GM21717 (cell line): Measurements from ENCODE around the gene PDLIM1.

Source experiments
- ATAC-seq: cut with Tn5 transposase; IDR thresholded peaks from one replicate; pipeline ENCODE4 v1.9.1; 2021; ENCODE audit warnings: mild to moderate bottlenecking, moderate library complexity; ENCODE audit not compliant: unreplicated experiment

Gene PDLIM1

GRCh38 chr10:95315509-95315908 lies 24.7 kb upstream of the PDLIM1 start:
- no peak for ATAC-seq

DNA sequence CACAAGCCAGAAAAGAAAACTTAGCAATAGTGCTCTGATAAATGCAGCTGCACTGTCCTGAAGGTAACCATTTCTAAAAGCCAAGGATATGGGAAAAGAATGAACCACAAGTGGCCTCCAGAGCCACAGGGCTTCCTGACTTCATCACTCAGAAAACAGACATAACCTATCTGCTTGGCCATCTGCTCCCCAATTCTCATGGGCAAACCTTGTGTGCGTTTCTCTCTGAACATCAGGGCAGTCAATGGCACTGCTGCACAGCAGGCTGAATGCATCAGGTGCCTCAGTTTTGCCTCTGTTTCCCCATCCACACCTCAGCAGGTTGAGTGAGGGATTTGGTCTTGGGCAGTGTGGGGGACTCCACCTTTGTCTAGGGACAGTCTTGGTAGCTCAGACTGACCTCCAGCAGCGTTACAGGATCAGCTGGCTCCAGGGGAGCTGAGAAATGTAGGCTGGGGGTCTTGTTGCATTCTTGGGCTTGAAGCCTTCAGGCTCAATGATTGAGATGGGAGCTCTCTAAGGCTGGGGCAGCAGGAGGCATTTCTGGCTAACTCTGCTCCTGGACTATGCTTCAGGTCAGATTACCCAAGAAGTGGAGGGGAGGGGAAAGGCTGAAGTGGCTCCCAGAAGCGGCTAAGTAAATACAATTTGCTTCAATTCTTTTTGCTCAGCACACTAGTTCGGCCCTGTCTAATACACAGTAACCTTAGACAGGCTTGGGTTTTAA lies 23.6 kb upstream of the PDLIM1 start:
- ATAC-seq: no peak

DNA sequence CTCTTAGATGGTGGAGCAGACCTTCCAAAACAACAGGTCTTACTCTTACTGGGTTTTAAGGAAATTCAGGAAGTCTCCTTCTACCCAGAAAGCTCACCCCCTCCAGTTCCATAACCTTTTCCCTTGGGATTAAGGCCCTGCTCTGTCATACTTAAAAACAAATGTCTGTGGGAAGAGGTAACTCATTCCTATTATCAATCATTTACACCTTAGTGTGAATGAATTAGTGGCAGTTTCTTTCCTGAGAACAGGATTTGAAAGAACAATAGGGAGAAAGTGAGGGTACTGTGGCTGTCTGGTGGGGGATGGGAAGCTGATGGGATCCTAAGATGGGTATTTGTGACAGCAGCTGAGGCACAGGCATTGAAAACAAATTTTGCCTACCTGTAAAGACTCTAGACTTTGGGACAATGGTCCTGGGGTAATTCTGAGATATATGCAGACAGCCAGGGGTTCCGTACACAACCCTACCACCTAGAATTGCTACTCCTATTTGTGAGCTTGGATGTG lies 22.2 kb upstream of the PDLIM1 start:
- no peak for ATAC-seq

DNA sequence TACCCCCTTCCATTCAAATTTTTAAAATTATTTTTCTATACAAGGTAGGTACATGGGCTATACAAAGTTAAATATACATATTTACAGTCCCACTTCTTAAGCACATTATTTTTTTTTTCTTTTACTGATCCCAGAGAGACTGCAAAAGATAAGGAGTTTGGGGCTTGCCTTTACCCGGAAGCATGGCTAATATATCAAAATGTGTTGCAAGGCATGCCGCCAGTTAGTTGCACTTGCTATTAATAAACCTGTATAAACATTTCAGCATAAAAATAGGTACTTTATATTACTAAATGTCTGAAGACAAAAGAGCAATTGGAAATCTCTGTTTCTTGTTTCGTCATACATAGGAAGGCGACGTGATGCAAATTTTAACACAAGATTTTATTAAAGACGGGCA lies 21.5 kb upstream of the PDLIM1 start:
- ATAC-seq: no peak

DNA sequence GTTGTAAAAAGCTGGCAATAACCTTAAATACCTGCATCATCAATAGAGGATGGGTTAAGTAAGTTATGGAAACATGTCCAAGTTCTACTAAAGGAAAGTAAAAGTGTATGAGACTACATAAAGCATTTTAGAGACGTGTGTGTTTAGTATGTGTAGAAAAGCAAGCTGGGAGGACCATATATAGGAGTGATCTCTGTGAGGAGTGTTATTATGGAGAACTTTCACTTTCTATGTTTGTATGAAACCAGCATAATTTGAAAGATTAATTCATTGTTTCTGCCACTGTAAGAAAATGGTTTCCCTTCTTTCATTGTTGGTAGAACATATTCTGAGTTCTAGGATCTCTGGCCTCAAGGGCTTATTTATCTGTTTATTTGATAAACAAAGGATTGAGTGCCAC lies 19.2 kb upstream of the PDLIM1 start:
- ATAC-seq: peak; percentile 54

DNA sequence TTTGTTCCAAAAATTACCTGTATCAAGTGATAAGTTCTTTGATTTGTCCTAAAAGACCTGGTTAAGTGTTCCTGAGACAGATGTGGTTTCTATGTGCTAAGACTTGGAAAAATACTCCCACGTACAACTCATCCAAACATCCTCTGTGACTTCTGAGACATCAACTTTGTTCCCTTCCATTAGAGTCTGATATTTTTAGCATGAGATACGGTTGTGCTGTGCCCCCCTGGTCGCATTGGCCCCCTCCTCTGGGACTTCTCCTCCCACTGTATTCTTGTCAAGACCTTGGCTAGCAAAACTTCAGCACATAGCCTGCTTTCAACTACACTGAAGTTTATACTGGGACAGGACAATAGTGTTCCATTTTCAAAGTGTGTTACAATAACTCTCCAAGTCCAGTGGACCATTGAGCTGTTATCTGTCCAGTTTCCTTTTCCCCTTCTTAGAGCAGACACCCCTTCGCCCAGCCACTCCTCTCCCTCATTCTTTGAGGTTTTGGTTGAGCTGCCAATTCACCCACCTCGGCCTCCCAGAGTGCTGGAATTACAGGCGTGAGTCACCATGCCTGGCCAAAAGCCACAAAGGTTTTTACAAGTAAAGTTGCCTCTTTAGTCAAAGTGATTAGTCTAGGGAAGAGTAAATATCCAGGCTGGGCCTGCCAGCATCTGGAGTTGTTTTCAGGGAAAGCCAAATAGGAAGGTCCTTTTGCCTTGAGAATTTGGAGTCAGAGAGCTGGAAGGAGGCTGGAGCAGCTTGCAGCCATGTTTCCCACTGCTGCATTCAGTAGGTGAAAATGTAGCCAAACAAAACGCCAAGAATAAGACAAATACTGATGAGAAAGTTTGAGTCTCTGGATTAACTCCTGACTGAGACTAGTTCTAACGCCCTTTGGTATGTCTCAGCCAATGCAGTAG lies 17.8 kb upstream of the PDLIM1 start:
- no peak for ATAC-seq

DNA sequence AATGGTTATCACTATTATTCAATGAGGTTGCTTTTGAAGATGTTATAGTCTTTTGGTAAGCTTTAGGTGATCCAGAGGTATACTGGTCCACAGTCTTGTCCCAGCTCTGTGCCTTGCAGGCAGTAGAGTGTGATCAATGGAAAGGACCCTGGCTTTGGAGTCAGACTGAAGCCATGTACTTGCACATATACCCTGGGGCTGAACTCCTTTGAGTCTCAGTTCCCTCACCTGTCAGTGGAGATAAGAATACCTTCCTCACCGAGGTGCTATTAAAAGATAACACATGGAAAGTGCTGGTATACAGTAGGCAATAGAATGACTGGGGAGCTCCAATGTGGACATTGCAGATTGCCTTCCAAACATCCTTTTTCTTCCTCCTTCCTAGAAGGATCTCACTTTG lies 16.0 kb upstream of the PDLIM1 start:
- no peak for ATAC-seq

GRCh38 chr10:95306318-95306650 lies 15.5 kb upstream of the PDLIM1 start:
- ATAC-seq: no peak

DNA sequence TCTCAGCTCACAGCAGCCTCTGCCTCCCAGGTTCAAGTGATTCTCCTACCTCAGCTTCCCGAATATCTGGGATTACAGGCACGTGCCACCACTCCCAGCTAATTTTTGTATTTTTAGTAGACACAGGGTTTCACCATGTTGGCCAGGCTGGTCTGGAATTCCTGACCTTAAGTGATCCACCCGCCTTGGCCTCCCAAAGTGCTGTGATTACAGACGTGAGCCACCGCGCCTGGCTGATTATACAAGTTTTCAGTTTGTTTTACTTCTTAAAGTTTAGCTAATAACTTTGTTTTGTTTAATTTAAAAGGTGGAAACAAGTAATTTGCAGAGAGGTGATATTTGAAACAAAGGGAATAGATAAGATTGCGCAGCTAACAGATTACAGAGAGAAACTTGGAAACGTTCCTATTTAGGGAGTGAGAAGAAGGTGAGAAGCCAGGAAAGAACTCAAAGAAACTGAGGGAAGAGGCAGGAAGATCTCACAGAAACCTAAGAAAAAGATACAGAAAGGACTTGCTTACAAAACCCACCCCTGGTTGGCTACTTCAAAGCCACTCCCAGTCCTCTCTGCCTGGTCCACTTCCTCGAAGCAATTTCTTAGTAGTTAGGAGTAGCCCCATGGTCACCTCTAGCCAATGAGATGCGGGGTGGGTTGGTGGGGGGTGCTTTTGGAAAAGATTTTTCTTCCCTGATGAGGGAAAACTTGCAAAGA lies 15.0 kb upstream of the PDLIM1 start:
- no peak for ATAC-seq

DNA sequence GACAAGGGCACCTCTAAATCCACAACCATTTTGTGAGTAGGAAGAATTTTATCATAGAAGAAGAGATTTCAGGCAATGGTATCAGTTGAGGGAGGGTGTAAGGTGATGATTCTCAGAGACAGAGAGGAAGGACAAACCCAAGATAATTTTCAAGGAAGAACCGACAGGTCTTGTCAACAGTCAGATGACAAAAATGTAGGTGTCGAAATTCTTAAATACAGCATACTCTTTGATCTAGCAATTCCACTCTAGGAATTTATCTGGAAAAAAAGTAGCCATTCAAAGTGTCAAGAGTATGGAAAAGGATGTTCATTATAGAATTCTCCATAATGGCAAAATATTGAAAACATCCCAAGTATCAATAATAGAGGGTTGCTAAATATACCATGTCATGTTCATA lies 14.2 kb upstream of the PDLIM1 start:
- no peak for ATAC-seq

GRCh38 chr10:95304463-95304862 lies 13.7 kb upstream of the PDLIM1 start:
- ATAC-seq: no peak

- ATAC-seq: no peak
Observed at GRCh38 chr10:95303950-95304349, 13.1 kb upstream of the PDLIM1 start.

DNA sequence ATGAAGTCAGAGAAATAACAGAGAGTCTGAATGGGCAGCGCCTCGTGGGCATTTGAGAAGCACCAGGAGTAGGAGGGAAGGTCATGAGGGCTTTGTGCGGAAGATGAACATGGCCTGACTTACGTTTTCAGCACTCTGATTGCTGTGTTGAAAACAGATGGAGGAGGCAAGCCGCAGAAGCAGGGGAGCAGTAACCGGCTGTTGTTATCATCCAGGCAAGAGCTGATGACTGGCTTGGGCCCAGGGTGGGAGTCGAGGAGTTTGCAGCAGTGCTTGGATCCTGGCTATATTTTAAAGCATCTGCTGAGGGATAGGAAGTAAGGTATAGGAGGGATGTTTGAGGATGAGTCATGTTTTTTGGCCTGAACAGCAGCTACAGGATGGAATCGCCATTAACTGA lies 12.7 kb upstream of the PDLIM1 start:
- no peak for ATAC-seq

GRCh38 chr10:95300022-95300539 lies 9.3 kb upstream of the PDLIM1 start:
- no peak for ATAC-seq

DNA sequence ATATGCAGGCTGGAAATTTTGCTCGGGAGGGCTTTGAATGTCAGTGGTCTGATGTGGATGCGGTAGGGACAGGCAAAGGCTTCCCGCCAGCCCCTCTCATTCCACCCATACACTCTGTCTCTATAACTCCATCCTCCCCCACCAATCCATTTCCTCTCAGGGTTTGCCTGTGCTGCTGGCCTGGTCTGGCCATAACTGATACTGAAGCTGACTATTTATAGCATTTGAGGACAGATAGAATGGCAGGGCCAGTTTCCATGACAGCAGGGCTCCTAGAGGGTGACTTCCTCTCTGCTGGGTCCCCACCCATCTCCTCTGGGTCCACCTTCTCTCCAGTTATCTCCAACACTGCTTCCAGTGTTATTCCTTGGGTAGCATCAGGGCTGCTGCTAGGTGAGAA lies 6.6 kb upstream of the PDLIM1 start:
- ATAC-seq: no peak

- ATAC-seq: no peak
Observed at GRCh38 chr10:95296764-95297163, 6.0 kb upstream of the PDLIM1 start.

- ATAC-seq: peak; percentile 74
Observed at GRCh38 chr10:95295031-95295755, 4.4 kb upstream of the PDLIM1 start.

DNA sequence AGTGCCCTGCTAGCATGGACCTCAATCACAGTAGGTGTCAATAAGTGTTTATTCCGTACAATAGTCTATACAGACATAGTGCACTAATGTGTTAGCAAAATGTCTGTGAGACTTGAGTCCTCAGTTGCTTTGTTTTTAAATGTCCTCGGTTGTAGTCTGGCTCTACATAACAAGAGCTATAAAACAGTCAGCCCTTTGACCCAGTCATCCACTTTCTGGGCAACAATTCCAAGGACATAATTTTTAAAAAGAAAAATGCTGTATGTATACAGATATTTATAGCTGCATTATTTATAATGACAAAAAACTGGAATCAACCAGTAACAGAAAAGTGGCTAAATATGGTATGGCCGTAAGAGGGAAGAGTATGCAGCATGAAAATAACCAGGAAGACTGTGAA lies 2.8 kb upstream of the PDLIM1 start:
- no peak for ATAC-seq

DNA sequence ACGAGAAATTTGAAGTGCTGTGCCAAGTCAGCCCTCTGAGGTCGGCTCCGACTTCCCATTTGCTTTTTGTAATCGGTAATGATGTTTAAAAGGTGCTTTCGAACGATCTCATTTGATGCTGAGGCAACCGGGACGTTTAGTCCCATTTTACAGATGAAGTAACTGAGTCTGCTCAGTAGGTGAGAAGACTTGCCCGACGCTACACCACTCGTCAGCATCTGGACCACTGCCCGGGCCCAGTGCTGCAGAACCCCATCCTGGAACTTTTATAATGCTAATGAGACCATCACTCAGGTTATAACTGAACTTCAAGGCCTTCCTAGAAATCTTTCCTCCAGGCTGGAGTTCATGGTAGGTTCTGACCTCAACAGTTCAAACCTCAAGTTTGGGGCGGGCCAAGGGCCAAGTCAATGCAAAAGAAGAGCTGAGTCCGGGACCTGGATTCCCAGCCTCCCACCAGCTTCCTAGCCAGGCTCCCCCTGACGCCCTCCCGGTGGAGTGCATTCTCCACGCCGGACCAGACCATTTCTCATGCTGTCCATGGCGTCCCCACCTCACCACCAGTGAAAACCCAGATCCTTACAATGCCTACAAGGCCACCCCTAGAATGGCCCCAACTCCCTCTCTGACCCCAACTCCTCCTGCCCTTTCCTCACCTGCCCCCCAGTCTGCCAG lies 699 bp upstream of the PDLIM1 start:
- no peak for ATAC-seq

- no peak for ATAC-seq
Observed at GRCh38 chr10:95289921-95290421, 832 bp downstream of the PDLIM1 start.
